ENCODE data around the gene SERPINB7.

- TF ChIP-seq EZH2 (IDR thresholded peaks at IDR 0.05; ENCODE audit: insufficient read depth, poor library complexity, severe bottlenecking) (no peak), EZH2phosphoT487 (IDR thresholded peaks at IDR 0.05; ENCODE audit: insufficient read depth, low read depth) (no peak)
Measured at GRCh38 chr18:63775166-63775730, at the start of gene SERPINB7.
